Activated CD4-positive, alpha-beta T cell treated with anti-CD3 and anti-CD28 coated beads, Interleukin-10, Interleukin-2, amounts not matched to agents 100 ng/mL and 50 ng/mL, durations not matched to agents 16 hours and 8 hours (primary cell): ENCODE data around the gene SORBS1.
A peak's percentile ranks its signal among the peaks of the same experiment; 100 is the strongest.

Source experiments
- DNase-seq: peaks from one replicate; pipeline ENCODE4 v3.0.0-alpha.2; 2020

Gene SORBS1

GRCh38 chr10:95561177-95561863, at the start of gene SORBS1:
Gene SORBS1, minus strand, starts transcription at chr10:95561371. Its CDS starts 120,236 bp downstream, at chr10:95441135.
- DNase-seq: peak; percentile 93

GRCh38 chr10:95610727-95611126, 49.6 kb upstream of the SORBS1 start:
- no peak for DNase-seq

- no peak for DNase-seq
These were observed 45.8 kb upstream of the SORBS1 start for GRCh38 chr10:95606922-95607321.

GRCh38 chr10:95605163-95605562, 44.0 kb upstream of the SORBS1 start:
- no peak for DNase-seq

GRCh38 chr10:95604630-95605029, 43.5 kb upstream of the SORBS1 start:
- no peak for DNase-seq

GRCh38 chr10:95602382-95602781, 41.2 kb upstream of the SORBS1 start:
- no peak for DNase-seq

GRCh38 chr10:95601116-95601719, 40.0 kb upstream of the SORBS1 start:
- DNase-seq: peak; percentile 57

GRCh38 chr10:95600158-95600557, 39.0 kb upstream of the SORBS1 start:
- DNase-seq: no peak

- no peak for DNase-seq
These were observed 36.6 kb upstream of the SORBS1 start for GRCh38 chr10:95597788-95598187.

- DNase-seq: no peak
These were observed 26.9 kb upstream of the SORBS1 start for GRCh38 chr10:95588025-95588424.

- no peak for DNase-seq
These were observed 18.8 kb upstream of the SORBS1 start for GRCh38 chr10:95579835-95580535.

GRCh38 chr10:95579292-95579691, 18.1 kb upstream of the SORBS1 start:
- DNase-seq: no peak

- no peak for DNase-seq
These were observed 17.4 kb upstream of the SORBS1 start for GRCh38 chr10:95578619-95579018.

- no peak for DNase-seq
These were observed 13.6 kb upstream of the SORBS1 start for GRCh38 chr10:95574649-95575365.

GRCh38 chr10:95573964-95574604, 12.9 kb upstream of the SORBS1 start:
- DNase-seq: no peak

GRCh38 chr10:95573527-95573926, 12.4 kb upstream of the SORBS1 start:
- no peak for DNase-seq

GRCh38 chr10:95572131-95572820, 11.1 kb upstream of the SORBS1 start:
- DNase-seq: no peak

- no peak for DNase-seq
These were observed 10.2 kb upstream of the SORBS1 start for GRCh38 chr10:95571390-95571789.

- DNase-seq: no peak
These were observed 8.2 kb upstream of the SORBS1 start for GRCh38 chr10:95569368-95569767.

- DNase-seq: no peak
These were observed 6.9 kb upstream of the SORBS1 start for GRCh38 chr10:95567903-95568630.

GRCh38 chr10:95566136-95566535, 5.0 kb upstream of the SORBS1 start:
- no peak for DNase-seq

GRCh38 chr10:95565336-95565735, 4.2 kb upstream of the SORBS1 start:
- no peak for DNase-seq
